Measurements from ENCODE around the gene NAV2.

The NAV2 gene

GRCh38 chr11:19933132-19933735 is 220.6 kb downstream of the NAV2 start:
- H3K4me3 ChIP-seq (ENCODE audit: low read length), result no peak overlapping the region
- no peak for DNase-seq
- H3K27ac ChIP-seq (ENCODE audit: low read length), result no peak overlapping the region
- H2AFZ ChIP-seq (ENCODE audit: low read length), result no peak overlapping the region
- H3K27me3 ChIP-seq (replicated peaks; ENCODE audit: insufficient read depth, low read length), result no peaks in the 10 kb centered on the region
- no peaks in the 10 kb centered on the region for H3K36me3 ChIP-seq (replicated peaks; ENCODE audit: insufficient read depth, low read length)
- TF ChIP-seq EZH2phosphoT487 (IDR thresholded peaks at IDR 0.05; ENCODE audit: low read length) (no peak), CTCF (IDR thresholded peaks at IDR 0.05; ENCODE audit: low read length) (no peak), EZH2 (optimal IDR thresholded peaks at IDR 0.05; ENCODE audit: low read depth, low read length) (no peak)
- no peaks in the 10 kb centered on the region for H4K20me1 ChIP-seq (ENCODE audit: insufficient read depth, low read length)
- H3F3A ChIP-seq (ENCODE audit: insufficient read depth, low read length), result no peaks in the 10 kb centered on the region
- no peak overlapping the region for H3K4me2 ChIP-seq (ENCODE audit: low read depth, low read length)
- H3K9ac ChIP-seq (ENCODE audit: low read length), result no peak overlapping the region
- no peaks in the 10 kb centered on the region for H3K9me2 ChIP-seq (replicated peaks; ENCODE audit: insufficient read depth, low read length)
- H3K9me3 ChIP-seq (replicated peaks; ENCODE audit: insufficient read depth, low read length), result no peaks in the 10 kb centered on the region
- H3K4me1 ChIP-seq (ENCODE audit: low read length), result no peaks in the 10 kb centered on the region
- no peaks in the 10 kb centered on the region for H3K79me2 ChIP-seq (ENCODE audit: low read length)

GRCh38 chr11:19933801-19934488 is 221.3 kb downstream of the NAV2 start:
- Histone ChIP-seq H3K9ac (ENCODE audit: low read length) (no peak overlapping the region), H3K79me2 (ENCODE audit: low read length) (no peaks in the 10 kb centered on the region), H2AFZ (ENCODE audit: low read length) (no peak overlapping the region), H4K20me1 (ENCODE audit: insufficient read depth, low read length) (no peaks in the 10 kb centered on the region), H3K36me3 (replicated peaks; ENCODE audit: insufficient read depth, low read length) (no peaks in the 10 kb centered on the region), H3F3A (ENCODE audit: insufficient read depth, low read length) (no peaks in the 10 kb centered on the region), H3K4me1 (ENCODE audit: low read length) (no peaks in the 10 kb centered on the region), H3K9me2 (replicated peaks; ENCODE audit: insufficient read depth, low read length) (no peaks in the 10 kb centered on the region), H3K4me2 (ENCODE audit: low read depth, low read length) (no peak overlapping the region), H3K27ac (ENCODE audit: low read length) (no peak overlapping the region), H3K4me3 (ENCODE audit: low read length) (no peak overlapping the region), H3K9me3 (replicated peaks; ENCODE audit: insufficient read depth, low read length) (no peaks in the 10 kb centered on the region), H3K27me3 (replicated peaks; ENCODE audit: insufficient read depth, low read length) (no peaks in the 10 kb centered on the region)
- no peak for DNase-seq
- TF ChIP-seq EZH2 (optimal IDR thresholded peaks at IDR 0.05; ENCODE audit: low read depth, low read length), result no peak
- no peak for TF ChIP-seq EZH2phosphoT487 (IDR thresholded peaks at IDR 0.05; ENCODE audit: low read length)
- TF ChIP-seq CTCF (IDR thresholded peaks at IDR 0.05; ENCODE audit: low read length), result no peak

DNA sequence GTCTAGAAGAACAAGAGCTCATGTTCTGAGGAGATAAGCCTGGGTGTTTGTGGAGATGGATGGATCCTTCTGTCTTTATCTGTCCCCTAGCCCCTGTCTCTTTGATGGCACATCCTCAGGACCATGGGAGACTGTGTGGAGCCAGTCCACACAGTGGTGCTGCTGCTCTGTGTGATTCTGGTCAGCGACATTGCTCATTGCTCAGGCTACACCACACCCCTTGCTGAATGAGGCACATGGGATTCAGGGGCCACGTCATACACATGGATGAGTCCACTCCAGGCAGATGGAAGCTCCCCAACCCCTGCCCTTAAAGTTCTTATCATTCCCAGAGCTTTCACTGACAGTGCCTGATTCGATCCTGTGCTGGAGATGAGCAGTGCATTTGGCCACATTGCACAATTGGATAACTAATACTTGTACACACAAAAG is 222.2 kb downstream of the NAV2 start:
- H3K79me2 ChIP-seq (ENCODE audit: low read length), result no peaks in the 10 kb centered on the region
- H3F3A ChIP-seq (ENCODE audit: insufficient read depth, low read length), result no peaks in the 10 kb centered on the region
- H3K27ac ChIP-seq (ENCODE audit: low read length), result no peak overlapping the region
- no peaks in the 10 kb centered on the region for H4K20me1 ChIP-seq (ENCODE audit: insufficient read depth, low read length)
- no peak overlapping the region for H2AFZ ChIP-seq (ENCODE audit: low read length)
- no peak for DNase-seq
- no peak overlapping the region for H3K4me3 ChIP-seq (ENCODE audit: low read length)
- no peak overlapping the region for H3K4me2 ChIP-seq (ENCODE audit: low read depth, low read length)
- no peaks in the 10 kb centered on the region for H3K4me1 ChIP-seq (ENCODE audit: low read length)
- H3K9me3 ChIP-seq (replicated peaks; ENCODE audit: insufficient read depth, low read length), result no peaks in the 10 kb centered on the region
- H3K9ac ChIP-seq (ENCODE audit: low read length), result no peak overlapping the region
- no peaks in the 10 kb centered on the region for H3K27me3 ChIP-seq (replicated peaks; ENCODE audit: insufficient read depth, low read length)
- no peaks in the 10 kb centered on the region for H3K9me2 ChIP-seq (replicated peaks; ENCODE audit: insufficient read depth, low read length)
- TF ChIP-seq EZH2phosphoT487 (IDR thresholded peaks at IDR 0.05; ENCODE audit: low read length), result no peak
- TF ChIP-seq CTCF (IDR thresholded peaks at IDR 0.05; ENCODE audit: low read length), result no peak
- TF ChIP-seq EZH2 (optimal IDR thresholded peaks at IDR 0.05; ENCODE audit: low read depth, low read length), result no peak
- no peaks in the 10 kb centered on the region for H3K36me3 ChIP-seq (replicated peaks; ENCODE audit: insufficient read depth, low read length)
